NCI-H1417 (cell line): ENCODE data around the gene SLC45A1.
"Not testable (repeated sequence)": the region's sequence is repeated elsewhere in the genome, so short reads cannot be mapped to it uniquely, and the experiment has no call there.

Experiments
- DNase-seq, 3 experiments: peaks; one replicate each; lab custom pipeline; 2025; lab: John Stamatoyannopoulos, UW

The SLC45A1 gene

GRCh38 chr1:8367571-8368194, 49.8 kb downstream of the SLC45A1 start:
- DNase-seq, result no peak

GRCh38 chr1:8368956-8369639, 51.2 kb downstream of the SLC45A1 start:
- DNase-seq, result no peak

- DNase-seq, result peak; percentile 42 to 93 (median 84)
These were observed 52.4 kb downstream of the SLC45A1 start for GRCh38 chr1:8370046-8370881.

GRCh38 chr1:8370905-8371315, 53.0 kb downstream of the SLC45A1 start:
- peak in 2 of 3 experiments; percentile 47 to 84 for DNase-seq

GRCh38 chr1:8371372-8371991, 53.6 kb downstream of the SLC45A1 start:
- no peak for DNase-seq

- DNase-seq, result no peak
These were observed 55.2 kb downstream of the SLC45A1 start for GRCh38 chr1:8373125-8373524.

- peak in 2 of 3 experiments; percentile 36 to 95 for DNase-seq
These were observed 55.8 kb downstream of the SLC45A1 start for GRCh38 chr1:8373581-8374241.

- DNase-seq, result no peak
These were observed 56.4 kb downstream of the SLC45A1 start for GRCh38 chr1:8374356-8374755.

GRCh38 chr1:8374812-8375211, 56.9 kb downstream of the SLC45A1 start:
- no peak for DNase-seq

- DNase-seq, result no peak
These were observed 58.5 kb downstream of the SLC45A1 start for GRCh38 chr1:8376358-8376840.

- no peak for DNase-seq
These were observed 59.5 kb downstream of the SLC45A1 start for GRCh38 chr1:8377271-8377981.

GRCh38 chr1:8378178-8378577, 60.3 kb downstream of the SLC45A1 start:
- DNase-seq, result peak in 1 of 3 experiments; percentile 20

GRCh38 chr1:8378981-8379470, 61.1 kb downstream of the SLC45A1 start:
- no peak for DNase-seq

GRCh38 chr1:8379513-8380186, 61.7 kb downstream of the SLC45A1 start:
- DNase-seq, result no peak

GRCh38 chr1:8380310-8380709, 62.4 kb downstream of the SLC45A1 start:
- not testable (repeated sequence) for DNase-seq

GRCh38 chr1:8381618-8382017, 63.7 kb downstream of the SLC45A1 start:
- DNase-seq, result no peak

- DNase-seq, result peak in 2 of 3 experiments; percentile 11 to 58
These were observed 64.2 kb downstream of the SLC45A1 start for GRCh38 chr1:8382051-8382505.

- DNase-seq, result no peak
These were observed 64.9 kb downstream of the SLC45A1 start for GRCh38 chr1:8382608-8383505.

GRCh38 chr1:8384088-8384487, 66.2 kb downstream of the SLC45A1 start:
- no peak for DNase-seq
